OCI-LY7 (cell line): Measurements from ENCODE around the gene CHRNA7.

ENCODE experiments used
- CTCF ChIP-seq: fragments of 200-600 bp; sonication (generic); conservative IDR thresholded peaks from 2 replicates; pipeline ENCODE4 v1.5.1; 2014; ENCODE audit warnings: mild to moderate bottlenecking, antibody characterized with exemption, low read length, moderate library complexity, mixed read lengths
- EZH2phosphoT487 ChIP-seq: fragments of 200-600 bp; sonication (generic); IDR thresholded peaks from 2 replicates; pipeline ENCODE4 v1.6.1; 2018; ENCODE audit warnings: low read depth, borderline replicate concordance, mild to moderate bottlenecking, mixed run types, antibody characterized with exemption, low read length, moderate library complexity, mixed read lengths

- TF ChIP-seq CTCF (no peak), EZH2phosphoT487 (no peak)
Measured at GRCh38 chr15:32098033-32098432, 67.7 kb downstream of the CHRNA7 start.
